ENCODE measurements around the gene DCTN2. TPM values are rescaled to one million over a fixed set of nuclear protein-coding genes. Genes with fewer than 3 reads are reported as not detected.

DCTN2 gene

GRCh38 chr12:57485695-57486094 is 61.3 kb downstream of the DCTN2 start:
- H3K4ac ChIP-seq (ENCODE audit: low read length) = no peak overlapping the region
- no peak overlapping the region for H2BK120ac ChIP-seq (ENCODE audit: low read depth, low read length)
- peaks cover 12 to 22% of the 10 kb centered on the region in 2 donors for H3K36me3 ChIP-seq (replicated peaks in 1 of 2; ENCODE audit: control insufficient read depth in 2 of 2, insufficient read depth in 2 of 2, low read length in 2 of 2)
- peaks cover 0 to 3% (median 0%) of the 10 kb centered on the region in 3 experiments for H3K27me3 ChIP-seq (ENCODE audit: control insufficient read depth in 3 of 3, insufficient read depth in 3 of 3, low read depth in 1 of 3, low read length in 3 of 3)
- no peak overlapping the region for H2AK5ac ChIP-seq (ENCODE audit: low read depth, low read length)
- peaks cover 10% of the 10 kb centered on the region for H3K79me1 ChIP-seq (ENCODE audit: low read depth, low read length)
- H2BK5ac ChIP-seq (ENCODE audit: low read length) = no peak overlapping the region
- H3K4me2 ChIP-seq (ENCODE audit: insufficient read depth, low read length, poor library complexity, severe bottlenecking) = no peak overlapping the region
- no peak for DNase-seq (ENCODE audit: low spot score)
- peak overlapping the region; percentile 23 for H2AFZ ChIP-seq (ENCODE audit: low read length)
- peaks cover 3 to 6% of the 10 kb centered on the region in 2 donors for H3K4me1 ChIP-seq (ENCODE audit: control insufficient read depth in 2 of 2, insufficient read depth in 1 of 2, low read depth in 1 of 2, low read length in 2 of 2)
- no peak overlapping the region for H3K4me3 ChIP-seq (ENCODE audit: low read length in 2 of 2)
- H3K27ac ChIP-seq (replicated peaks; ENCODE audit: low read length) = no peak overlapping the region
- H2BK12ac ChIP-seq (ENCODE audit: low read length) = no peak overlapping the region
- no peak overlapping the region for H4K8ac ChIP-seq (ENCODE audit: low read depth, low read length)
- no peak overlapping the region for H4K91ac ChIP-seq (ENCODE audit: low read depth, low read length, poor library complexity)
- H3K9ac ChIP-seq (ENCODE audit: low read depth, low read length, poor library complexity) = no peak overlapping the region
- H3K14ac ChIP-seq (ENCODE audit: low read length) = no peak overlapping the region
- no peaks in the 10 kb centered on the region for H3K9me3 ChIP-seq (replicated peaks in 1 of 2; ENCODE audit: control insufficient read depth in 2 of 2, insufficient read depth in 1 of 2, low read depth in 1 of 2, low read length in 2 of 2)
- no peak overlapping the region for H3K23ac ChIP-seq (ENCODE audit: low read depth, low read length, poor library complexity)
- H3K18ac ChIP-seq (ENCODE audit: low read length) = no peak overlapping the region
- no peak overlapping the region for H2BK15ac ChIP-seq (ENCODE audit: low read length)

DNA sequence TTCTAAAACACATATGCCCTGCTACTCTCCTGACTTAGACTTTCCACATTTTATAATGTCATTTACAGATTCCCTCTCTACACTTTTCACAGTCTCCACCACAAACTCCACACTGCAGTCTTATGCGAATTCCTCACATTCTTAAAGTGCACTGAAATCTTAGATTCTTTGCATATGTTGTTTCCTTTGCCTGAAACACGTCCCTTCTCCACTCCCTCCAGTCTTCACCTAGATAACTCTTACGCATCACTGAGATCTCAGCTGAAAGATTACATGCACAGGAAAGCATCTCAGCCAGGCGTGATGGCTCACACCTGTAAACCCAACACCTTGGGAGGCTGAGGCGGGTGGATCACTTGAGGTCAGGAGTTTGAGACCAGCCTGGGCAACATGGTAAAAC is 63.5 kb downstream of the DCTN2 start:
- WGBS, 2 donors (ENCODE audit: extremely low coverage in 2 of 2, insufficient read length in 2 of 2, insufficient replicate concordance in 1 of 2) = no CpG with 5 or more reads among the region's 5 CpGs

DNA sequence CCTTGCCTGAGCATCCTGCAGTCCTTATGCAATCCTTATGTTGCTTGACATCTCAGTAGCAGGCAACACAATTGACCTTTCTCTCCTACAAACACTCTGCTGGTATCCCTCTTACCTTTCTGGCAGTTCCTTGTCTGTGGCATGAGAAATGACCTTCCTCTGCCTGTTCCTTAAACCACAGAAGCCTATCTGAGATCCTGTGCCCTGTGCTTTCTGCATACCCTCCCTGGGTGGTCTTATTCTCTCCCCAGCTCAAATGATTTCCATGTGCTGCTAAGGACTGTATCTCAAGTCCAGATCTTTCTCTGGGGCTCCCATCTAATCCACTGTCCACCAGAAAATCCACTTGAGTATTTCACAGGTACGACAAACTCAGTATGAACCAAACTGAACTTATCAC is 65.3 kb downstream of the DCTN2 start:
- no peak overlapping the region for H3K9ac ChIP-seq (ENCODE audit: low read depth, low read length, poor library complexity)
- no CpG with 5 or more reads among the region's 1 CpG for WGBS, 2 donors (ENCODE audit: extremely low coverage in 2 of 2, insufficient read length in 2 of 2, insufficient replicate concordance in 1 of 2)
- H2BK15ac ChIP-seq (ENCODE audit: low read length) = no peak overlapping the region
- no peak overlapping the region for H4K91ac ChIP-seq (ENCODE audit: low read depth, low read length, poor library complexity)
- no peak overlapping the region for H3K23ac ChIP-seq (ENCODE audit: low read depth, low read length, poor library complexity)
- no peak overlapping the region for H3K4me3 ChIP-seq (ENCODE audit: low read length in 2 of 2)
- H3K14ac ChIP-seq (ENCODE audit: low read length) = no peak overlapping the region
- H3K27ac ChIP-seq (replicated peaks; ENCODE audit: low read length) = no peak overlapping the region
- no peaks in the 10 kb centered on the region for H3K36me3 ChIP-seq (replicated peaks in 1 of 2; ENCODE audit: control insufficient read depth in 2 of 2, insufficient read depth in 2 of 2, low read length in 2 of 2)
- H3K4ac ChIP-seq (ENCODE audit: low read length) = no peak overlapping the region
- H3K4me2 ChIP-seq (ENCODE audit: insufficient read depth, low read length, poor library complexity, severe bottlenecking) = no peak overlapping the region
- H2BK5ac ChIP-seq (ENCODE audit: low read length) = no peak overlapping the region
- no peak overlapping the region for H2AK5ac ChIP-seq (ENCODE audit: low read depth, low read length)
- no peak overlapping the region for H4K8ac ChIP-seq (ENCODE audit: low read depth, low read length)
- no peaks in the 10 kb centered on the region for H3K9me3 ChIP-seq (replicated peaks in 1 of 2; ENCODE audit: control insufficient read depth in 2 of 2, insufficient read depth in 1 of 2, low read depth in 1 of 2, low read length in 2 of 2)
- no peak overlapping the region for H3K18ac ChIP-seq (ENCODE audit: low read length)
- peak overlapping the region; percentile 54 for H2AFZ ChIP-seq (ENCODE audit: low read length)
- no peak overlapping the region for H2BK120ac ChIP-seq (ENCODE audit: low read depth, low read length)
- H3K79me1 ChIP-seq (ENCODE audit: low read depth, low read length) = no peaks in the 10 kb centered on the region
- peaks cover 0 to 12% of the 10 kb centered on the region in 2 donors for H3K4me1 ChIP-seq (ENCODE audit: control insufficient read depth in 2 of 2, insufficient read depth in 1 of 2, low read depth in 1 of 2, low read length in 2 of 2)
- no peak overlapping the region for H2BK12ac ChIP-seq (ENCODE audit: low read length)
- peaks cover 3 to 29% (median 29%) of the 10 kb centered on the region in 3 experiments for H3K27me3 ChIP-seq (ENCODE audit: control insufficient read depth in 3 of 3, insufficient read depth in 3 of 3, low read depth in 1 of 3, low read length in 3 of 3)
- DNase-seq (ENCODE audit: low spot score) = no peak

More for the DNA sequence above, 63.5 kb downstream of the DCTN2 start:
- H2BK5ac ChIP-seq (ENCODE audit: low read length) = no peak overlapping the region
- no peak overlapping the region for H3K23ac ChIP-seq (ENCODE audit: low read depth, low read length, poor library complexity)
- H3K79me1 ChIP-seq (ENCODE audit: low read depth, low read length) = peaks cover 5% of the 10 kb centered on the region
- H3K4me3 ChIP-seq (ENCODE audit: low read length in 2 of 2) = no peak overlapping the region
- no peak overlapping the region for H3K4me2 ChIP-seq (ENCODE audit: insufficient read depth, low read length, poor library complexity, severe bottlenecking)
- H3K27ac ChIP-seq (replicated peaks; ENCODE audit: low read length) = no peak overlapping the region
- no peak overlapping the region for H2AK5ac ChIP-seq (ENCODE audit: low read depth, low read length)
- no peak for DNase-seq (ENCODE audit: low spot score)
- H3K4ac ChIP-seq (ENCODE audit: low read length) = no peak overlapping the region
- no peaks in the 10 kb centered on the region for H3K9me3 ChIP-seq (replicated peaks in 1 of 2; ENCODE audit: control insufficient read depth in 2 of 2, insufficient read depth in 1 of 2, low read depth in 1 of 2, low read length in 2 of 2)
- H3K36me3 ChIP-seq (replicated peaks in 1 of 2; ENCODE audit: control insufficient read depth in 2 of 2, insufficient read depth in 2 of 2, low read length in 2 of 2) = no peaks in the 10 kb centered on the region
- no peak overlapping the region for H2BK12ac ChIP-seq (ENCODE audit: low read length)
- H3K4me1 ChIP-seq (ENCODE audit: control insufficient read depth in 2 of 2, insufficient read depth in 1 of 2, low read depth in 1 of 2, low read length in 2 of 2) = peaks cover 0 to 2% of the 10 kb centered on the region in 2 donors
- no peak overlapping the region for H3K9ac ChIP-seq (ENCODE audit: low read depth, low read length, poor library complexity)
- H3K27me3 ChIP-seq (ENCODE audit: control insufficient read depth in 3 of 3, insufficient read depth in 3 of 3, low read depth in 1 of 3, low read length in 3 of 3) = peaks cover 0 to 15% (median 13%) of the 10 kb centered on the region in 3 experiments
- H2AFZ ChIP-seq (ENCODE audit: low read length) = peak overlapping the region; percentile 25
- no peak overlapping the region for H4K8ac ChIP-seq (ENCODE audit: low read depth, low read length)
- no peak overlapping the region for H3K14ac ChIP-seq (ENCODE audit: low read length)
- no peak overlapping the region for H3K18ac ChIP-seq (ENCODE audit: low read length)
- H4K91ac ChIP-seq (ENCODE audit: low read depth, low read length, poor library complexity) = no peak overlapping the region
- no peak overlapping the region for H2BK15ac ChIP-seq (ENCODE audit: low read length)
- H2BK120ac ChIP-seq (ENCODE audit: low read depth, low read length) = no peak overlapping the region

Small RNA genes lying within 50 kb of the gene (small RNA-seq; reads per million reads assigned to genes)
- gene MIR616 (ENCODE audit: insufficient read depth) = not detected

Measured in neuronal stem cell (in vitro differentiated cells).